GM18507 (cell line): ENCODE results near the gene ADK.
"Not testable (repeated sequence)": the region's sequence is repeated elsewhere in the genome, so short reads cannot be mapped to it uniquely, and the experiment has no call there.

ENCODE experiments used
- DNase-seq: peaks from one replicate; pipeline ENCODE4 v3.0.0; 2011; ENCODE audit warnings: low read depth; ENCODE audit not compliant: insufficient read length; ENCODE audit errors: extremely low spot score
- FAIRE-seq: peaks from 2 replicates; lab custom pipeline; 2011; peaks lifted over from hg19 to GRCh38; lab: Jason Lieb, UNC

ADK gene

DNA sequence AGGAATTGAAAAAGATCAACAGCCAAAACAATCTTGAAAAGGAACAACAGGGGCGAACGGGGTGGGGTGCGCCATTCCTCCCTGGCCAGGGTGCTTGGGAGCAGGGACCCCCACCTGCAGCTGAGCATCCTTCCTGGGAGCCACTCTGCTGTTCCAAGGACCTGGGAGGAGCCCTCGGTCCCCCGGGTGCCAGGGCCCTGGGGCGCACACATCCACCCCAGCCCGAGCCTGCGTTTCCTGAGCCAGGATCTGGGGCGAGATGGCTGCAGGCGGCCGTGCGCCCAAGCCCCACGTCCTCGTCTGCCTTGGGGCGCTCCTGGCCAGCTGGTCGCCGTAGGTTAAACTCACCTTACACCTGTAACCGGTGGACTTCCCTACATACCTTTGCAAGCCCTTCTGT, 11.0 kb upstream of the ADK start:
- no peak for FAIRE-seq
- DNase-seq = no peak

- FAIRE-seq (no peak), DNase-seq (no peak)
Measured at GRCh38 chr10:74140553-74140952, 10.5 kb upstream of the ADK start.

DNA sequence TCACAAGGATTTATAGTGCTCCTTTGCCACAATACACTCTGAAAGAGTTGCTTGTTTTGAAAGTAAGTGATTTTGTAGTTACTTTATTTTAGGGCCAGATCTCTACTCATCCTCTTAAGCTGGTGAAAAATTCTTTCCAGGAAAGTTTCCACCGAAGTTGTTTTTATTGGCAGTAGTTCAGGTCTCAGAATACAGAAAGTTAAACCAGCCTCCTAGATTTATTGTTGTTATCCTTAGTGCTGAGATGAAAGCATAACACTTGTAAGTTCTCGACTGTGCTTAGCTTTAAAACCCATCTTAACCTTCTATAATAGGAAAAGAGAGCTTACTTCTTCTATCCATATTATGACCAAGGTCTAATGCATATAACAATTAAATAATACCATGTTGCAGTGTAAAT, 5.9 kb upstream of the ADK start:
- DNase-seq (no peak), FAIRE-seq (no peak)

- FAIRE-seq, DNase-seq: not testable (repeated sequence)
Measured at GRCh38 chr10:74146980-74147379, 4.0 kb upstream of the ADK start.

DNA sequence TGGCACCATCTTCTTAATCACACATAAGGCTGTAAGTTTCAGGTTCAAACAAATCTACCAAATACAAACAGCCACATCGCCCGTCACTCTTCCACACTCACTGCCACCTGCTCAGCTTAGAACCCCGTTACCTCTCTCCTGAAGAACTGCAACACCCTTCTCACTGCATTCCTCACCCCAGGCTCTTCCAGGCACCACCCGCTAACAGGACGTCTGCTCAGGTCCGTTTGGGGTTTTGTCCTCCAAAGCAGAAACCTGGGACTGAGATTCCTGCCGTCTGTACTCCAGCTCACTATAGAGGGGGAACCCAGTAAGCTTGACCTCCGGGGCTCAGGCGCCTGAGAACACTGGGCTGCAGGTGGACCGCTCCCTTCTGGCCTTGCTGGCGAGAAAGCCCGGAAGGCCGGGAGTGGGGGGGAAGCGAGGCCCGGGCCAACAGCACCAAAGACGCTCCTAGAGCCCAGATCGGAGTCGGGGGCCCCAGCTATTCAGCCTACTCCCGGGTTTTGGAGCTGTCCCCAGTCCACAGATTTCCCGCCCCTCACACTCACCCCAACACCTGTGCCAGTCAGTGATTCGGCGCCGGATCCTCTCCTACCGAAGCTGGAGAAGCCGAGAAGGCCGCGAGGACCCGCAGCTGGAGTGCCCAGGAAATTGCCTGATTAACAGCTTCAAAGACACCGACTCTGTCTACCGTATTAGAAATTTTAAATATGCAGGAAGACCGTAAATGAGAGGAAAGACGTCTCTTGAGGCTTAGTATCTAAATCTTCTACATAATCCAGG, 624 bp upstream of the ADK start, which contains the start of gene AP3M1:
TSS of gene AP3M1 (minus strand) at position 625 of the 786 bp plus-strand sequence. CDS start 12,449 bp downstream, outside the sequence.
- DNase-seq (peak; percentile 65), FAIRE-seq (peak; percentile 56)

- DNase-seq = no peak
- FAIRE-seq = no peak
Measured at GRCh38 chr10:74151879-74152722, 1.1 kb downstream of the ADK start.

- DNase-seq (no peak), FAIRE-seq (no peak)
Measured at GRCh38 chr10:74153123-74153522, 2.1 kb downstream of the ADK start.

- DNase-seq (no peak), FAIRE-seq (no peak)
Measured at GRCh38 chr10:74153676-74154075, 2.7 kb downstream of the ADK start.

- DNase-seq (no peak), FAIRE-seq (peak; percentile 67)
Measured at GRCh38 chr10:74156919-74157289, 5.9 kb downstream of the ADK start.

DNA sequence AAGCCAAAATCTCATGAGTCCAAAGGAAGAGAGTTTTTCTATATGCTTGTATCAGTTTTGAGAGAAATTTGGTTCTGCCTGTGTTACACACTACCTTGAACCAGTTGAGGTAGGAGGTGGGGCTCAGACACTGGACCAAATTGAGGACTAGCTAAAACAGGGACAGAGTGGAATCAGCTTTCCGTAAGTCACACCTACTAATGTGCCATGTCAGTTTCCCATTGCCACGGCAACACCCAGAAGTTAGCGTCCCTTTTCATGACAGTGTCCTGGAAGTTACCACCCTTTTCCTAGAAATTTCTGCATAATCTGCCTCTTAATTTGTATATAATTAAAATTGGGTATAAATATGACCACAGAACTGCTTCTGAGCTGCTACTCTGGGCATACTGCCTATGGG, 9.0 kb downstream of the ADK start:
- DNase-seq = no peak

DNA sequence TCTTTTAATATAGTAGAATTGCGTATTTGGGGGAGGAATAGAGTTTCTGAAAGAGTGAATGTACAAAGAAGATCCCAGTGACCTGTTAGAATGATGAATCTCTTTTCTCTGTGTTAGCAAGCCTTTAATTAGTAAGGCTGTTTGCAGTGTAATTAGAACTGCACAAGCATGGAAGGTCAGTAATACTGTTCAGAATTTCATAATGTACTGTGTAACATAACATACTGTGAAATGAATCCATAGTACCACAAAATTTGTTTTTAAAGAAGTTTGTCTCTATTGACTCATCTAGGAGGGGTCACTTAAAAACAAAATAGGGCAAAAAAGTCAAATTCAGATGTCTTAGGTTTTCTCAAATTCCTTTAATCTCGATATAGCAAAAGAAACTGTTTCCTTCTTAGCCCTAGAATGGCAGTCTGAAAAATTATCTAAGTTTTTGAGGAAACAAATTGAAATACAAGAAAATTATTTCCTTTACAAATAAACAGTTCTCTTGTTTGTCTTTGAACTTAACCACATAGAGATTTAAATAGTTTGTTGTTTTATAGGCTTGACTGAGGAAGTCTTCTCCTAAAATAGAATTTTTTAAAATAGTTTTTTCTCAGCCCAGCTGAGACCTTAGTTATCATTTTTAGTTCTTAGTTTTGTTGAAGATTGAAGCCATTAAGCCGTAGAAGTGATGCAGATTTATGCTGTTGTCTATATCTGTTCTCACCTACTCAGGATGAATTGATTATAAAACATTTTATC, 12.5 kb downstream of the ADK start:
- FAIRE-seq (peak; percentile 49), DNase-seq (no peak)

More for the DNA sequence above, 9.0 kb downstream of the ADK start:
- FAIRE-seq = no peak

GRCh38 chr10:74164716-74165529, 13.9 kb downstream of the ADK start:
- DNase-seq = no peak
- FAIRE-seq = peak; percentile 73

DNA sequence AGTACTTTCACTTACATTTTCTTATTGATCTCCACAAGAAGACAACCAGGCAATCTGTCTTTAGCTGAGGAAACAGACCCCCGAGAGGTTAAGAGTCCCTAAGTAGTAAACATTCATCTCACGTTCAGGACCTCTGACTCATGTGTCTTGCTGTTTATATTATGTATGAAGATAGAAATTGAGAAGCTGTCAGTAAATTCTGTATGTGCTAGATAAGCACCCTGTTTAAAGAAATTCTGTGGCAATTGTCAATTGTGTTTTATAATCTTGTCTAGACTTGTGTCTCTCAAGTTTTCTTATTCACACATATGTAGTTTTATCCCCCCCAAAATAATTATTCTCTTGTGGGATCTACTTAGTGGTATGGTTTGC, 14.5 kb downstream of the ADK start:
- FAIRE-seq = no peak
- no peak for DNase-seq

- DNase-seq (no peak), FAIRE-seq (peak; percentile 42)
Measured at GRCh38 chr10:74167443-74167842, 16.4 kb downstream of the ADK start.

DNA sequence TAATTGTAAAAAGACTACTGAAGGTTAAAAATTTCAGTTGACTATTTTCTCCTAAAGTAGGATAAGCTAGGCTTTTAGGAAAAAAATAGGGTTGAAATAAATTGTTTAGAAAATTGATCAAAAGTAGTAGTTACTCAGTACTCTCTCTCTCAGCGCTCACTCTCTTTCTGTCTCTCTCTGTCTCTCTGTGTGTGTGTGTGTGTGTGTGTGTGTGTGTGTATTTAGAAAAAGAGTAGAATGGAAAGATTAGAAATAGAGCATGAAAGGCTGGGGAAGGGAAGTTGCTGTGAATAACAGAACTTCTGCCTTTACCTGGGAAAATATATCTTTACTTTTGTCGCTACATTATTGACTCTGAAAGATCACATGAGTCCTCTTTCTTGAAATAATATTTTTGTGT, 20.6 kb downstream of the ADK start:
- FAIRE-seq (no peak), DNase-seq (no peak)

- no peak for DNase-seq
- FAIRE-seq = no peak
Measured at GRCh38 chr10:74174521-74174920, 23.5 kb downstream of the ADK start.

DNA sequence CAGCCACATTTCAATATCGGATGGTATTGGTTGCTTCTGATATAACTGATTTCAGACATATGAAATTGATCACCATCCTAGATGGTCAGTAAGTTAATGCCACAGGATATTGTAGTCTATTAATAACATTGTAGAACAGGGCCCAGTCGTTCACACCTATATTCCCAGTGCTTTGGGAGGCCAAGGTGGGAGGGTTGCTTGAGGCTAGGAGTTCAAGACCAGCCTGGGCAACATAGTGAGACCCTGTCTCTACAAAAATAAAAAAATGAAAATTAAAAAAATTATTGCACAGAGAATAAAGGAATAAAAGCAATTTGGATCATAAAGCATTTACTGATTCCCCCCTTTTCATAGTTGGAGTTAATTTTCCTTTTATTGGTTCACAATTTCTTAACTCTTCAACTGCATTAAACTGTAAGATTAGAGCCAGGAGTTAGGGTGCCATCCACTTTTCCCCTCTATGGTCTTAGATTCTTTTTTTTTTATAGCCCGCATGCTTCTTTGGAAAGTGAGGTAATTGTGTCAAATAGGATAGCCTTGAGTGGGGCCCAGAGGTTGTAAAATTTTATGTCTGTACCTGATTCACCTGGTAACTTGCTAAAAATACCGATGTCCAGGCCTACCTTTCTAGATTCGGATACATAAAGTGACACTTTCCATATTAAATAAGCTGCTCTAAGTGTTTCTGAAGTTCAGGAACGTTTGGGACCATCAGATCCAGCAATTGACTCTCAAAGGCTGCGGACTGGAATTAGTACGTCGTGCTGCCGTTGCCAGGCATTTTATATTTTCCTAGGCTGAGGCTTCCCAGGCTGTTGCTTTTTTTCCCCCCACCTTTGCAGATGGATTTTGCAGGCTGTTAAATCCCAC, 24.7 kb downstream of the ADK start:
- DNase-seq = no peak
- no peak for FAIRE-seq

- DNase-seq = peak; percentile 81
- FAIRE-seq = peak; percentile 82
Measured at GRCh38 chr10:74176380-74177139, 25.5 kb downstream of the ADK start.
